ENCODE data around the gene TARBP1. TPM values are rescaled to one million over a fixed set of nuclear protein-coding genes. Genes with fewer than 3 reads are reported as not detected.
A peak's percentile ranks its signal among the peaks of the same experiment; 100 is the strongest.

TARBP1 gene
- total and polyA plus RNA-seq, 4 donors: 11.2 to 48.7 (median 29.9) TPM

DNA sequence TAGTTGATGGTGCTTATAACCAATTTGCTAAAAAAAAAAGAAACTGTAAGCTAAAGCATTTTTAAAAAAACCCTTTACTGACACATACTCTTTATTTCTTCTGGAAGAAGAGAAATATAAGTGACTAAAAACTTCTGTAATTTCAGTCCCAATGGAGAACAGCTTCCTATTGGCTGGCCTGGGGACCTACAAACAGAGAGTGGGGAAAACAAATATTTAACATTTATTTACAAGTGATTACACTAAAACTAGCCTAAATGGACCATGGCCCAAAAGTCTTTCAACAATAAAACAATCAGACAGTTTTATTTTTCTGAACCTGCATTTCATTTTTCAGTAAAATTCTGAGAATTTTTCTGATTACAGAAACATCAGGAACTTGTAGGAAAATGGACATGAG is 15.2 kb downstream of the TARBP1 start:
- peaks cover 5 to 16% (median 8%) of the 10 kb centered on the region in 4 donors for H3K36me3 ChIP-seq (ENCODE audit: control insufficient read depth in 4 of 4, insufficient read depth in 4 of 4, low read length in 4 of 4)
- no peak overlapping the region for H3K4me3 ChIP-seq
- no peaks in the 10 kb centered on the region for H3K4me1 ChIP-seq (ENCODE audit: control insufficient read depth in 5 of 5, insufficient read depth in 5 of 5, low read length in 5 of 5)
- H3K27me3 ChIP-seq (ENCODE audit: control insufficient read depth in 3 of 3, insufficient read depth in 3 of 3, low read length in 2 of 3): no peaks in the 10 kb centered on the region
- H3K9me3 ChIP-seq (ENCODE audit: control insufficient read depth in 4 of 4, insufficient read depth in 3 of 4, low read length in 3 of 4): no peaks in the 10 kb centered on the region
- H3K9ac ChIP-seq (ENCODE audit: insufficient read depth in 1 of 2, low read length in 2 of 2): no peak overlapping the region
- DNase-seq: no peak
- TF ChIP-seq, protein P1, sequence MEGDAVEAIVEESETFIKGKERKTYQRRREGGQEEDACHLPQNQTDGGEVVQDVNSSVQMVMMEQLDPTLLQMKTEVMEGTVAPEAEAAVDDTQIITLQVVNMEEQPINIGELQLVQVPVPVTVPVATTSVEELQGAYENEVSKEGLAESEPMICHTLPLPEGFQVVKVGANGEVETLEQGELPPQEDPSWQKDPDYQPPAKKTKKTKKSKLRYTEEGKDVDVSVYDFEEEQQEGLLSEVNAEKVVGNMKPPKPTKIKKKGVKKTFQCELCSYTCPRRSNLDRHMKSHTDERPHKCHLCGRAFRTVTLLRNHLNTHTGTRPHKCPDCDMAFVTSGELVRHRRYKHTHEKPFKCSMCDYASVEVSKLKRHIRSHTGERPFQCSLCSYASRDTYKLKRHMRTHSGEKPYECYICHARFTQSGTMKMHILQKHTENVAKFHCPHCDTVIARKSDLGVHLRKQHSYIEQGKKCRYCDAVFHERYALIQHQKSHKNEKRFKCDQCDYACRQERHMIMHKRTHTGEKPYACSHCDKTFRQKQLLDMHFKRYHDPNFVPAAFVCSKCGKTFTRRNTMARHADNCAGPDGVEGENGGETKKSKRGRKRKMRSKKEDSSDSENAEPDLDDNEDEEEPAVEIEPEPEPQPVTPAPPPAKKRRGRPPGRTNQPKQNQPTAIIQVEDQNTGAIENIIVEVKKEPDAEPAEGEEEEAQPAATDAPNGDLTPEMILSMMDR (IDR thresholded peaks at IDR 0.05; ENCODE audit: control extremely low read depth, extremely low read depth): no peak
- no peak for ATAC-seq (ENCODE audit: insufficient read depth, low FRiP score)
- H3K27ac ChIP-seq (ENCODE audit: low read depth in 1 of 2, low read length in 1 of 2): no peak overlapping the region

DNA sequence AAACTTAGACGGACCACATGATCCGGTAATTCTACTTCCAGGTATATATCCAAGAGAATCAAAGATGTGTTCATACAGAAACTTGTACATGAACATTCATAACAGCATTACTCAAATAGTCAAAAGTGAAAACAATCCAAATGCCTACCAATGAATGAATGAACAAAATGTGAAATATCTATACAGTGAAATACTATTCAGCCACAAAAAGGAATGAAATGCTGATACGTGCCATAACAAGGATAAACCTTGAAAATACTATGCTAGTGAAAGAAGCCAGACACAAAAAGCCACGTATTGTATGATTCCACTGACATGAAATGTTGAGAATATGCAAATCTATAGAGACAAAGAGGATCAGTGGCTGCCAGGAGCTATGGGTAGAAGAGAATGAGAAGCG is 18.3 kb downstream of the TARBP1 start:
- H3K9ac ChIP-seq (ENCODE audit: insufficient read depth in 1 of 2, low read length in 2 of 2): no peak overlapping the region
- H3K4me1 ChIP-seq (ENCODE audit: control insufficient read depth in 5 of 5, insufficient read depth in 5 of 5, low read length in 5 of 5): no peaks in the 10 kb centered on the region
- TF ChIP-seq, protein P1 (IDR thresholded peaks at IDR 0.05; ENCODE audit: control extremely low read depth, extremely low read depth): no peak
- peaks cover 8 to 15% (median 9%) of the 10 kb centered on the region in 4 donors for H3K36me3 ChIP-seq (ENCODE audit: control insufficient read depth in 4 of 4, insufficient read depth in 4 of 4, low read length in 4 of 4)
- H3K27ac ChIP-seq (ENCODE audit: low read depth in 1 of 2, low read length in 1 of 2): no peak overlapping the region
- no peaks in the 10 kb centered on the region for H3K9me3 ChIP-seq (ENCODE audit: control insufficient read depth in 4 of 4, insufficient read depth in 3 of 4, low read length in 3 of 4)
- no peaks in the 10 kb centered on the region for H3K27me3 ChIP-seq (ENCODE audit: control insufficient read depth in 3 of 3, insufficient read depth in 3 of 3, low read length in 2 of 3)
- 97 to 98% methylated on average over 5 of the region's 5 CpGs for WGBS, 2 donors
- no peak overlapping the region for H3K4me3 ChIP-seq
- no peak for ATAC-seq (ENCODE audit: insufficient read depth, low FRiP score)
- no peak for DNase-seq

DNA sequence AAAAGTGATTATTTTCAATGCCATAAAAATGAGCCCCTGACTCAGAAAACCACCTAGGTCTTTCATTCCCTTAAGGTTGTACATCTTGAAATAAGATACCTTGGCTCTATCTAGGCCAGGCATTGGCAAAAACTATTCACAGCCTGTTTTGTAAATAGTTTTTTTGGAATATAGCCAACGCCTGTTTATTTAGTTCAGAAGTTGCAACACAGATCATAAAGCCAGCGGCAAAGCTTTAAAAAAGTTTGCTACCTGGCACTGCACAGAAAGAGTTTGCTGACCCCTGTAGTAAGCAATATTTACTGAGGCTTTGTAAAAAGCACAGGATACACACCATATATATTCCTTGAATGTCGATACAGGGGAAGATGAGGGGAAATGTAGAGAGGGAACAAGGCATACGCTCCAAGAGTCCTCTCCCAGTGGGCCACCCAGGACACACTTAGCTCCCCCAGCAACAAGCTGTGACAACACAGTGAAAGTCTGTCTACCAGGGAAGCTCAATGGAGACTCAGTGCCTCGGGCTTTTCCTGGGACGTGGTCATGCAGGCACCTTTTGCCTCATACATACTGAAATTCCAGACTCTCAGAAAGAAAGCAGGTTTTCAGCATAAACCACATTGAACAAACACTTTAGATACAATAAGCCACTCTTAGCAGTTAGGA is 20.5 kb downstream of the TARBP1 start:
- peak in 2 of 3 donors; percentile 30 to 49 for DNase-seq
- Histone ChIP-seq H3K9ac (ENCODE audit: insufficient read depth in 1 of 2, low read length in 2 of 2) (no peak overlapping the region), H3K27ac (ENCODE audit: low read depth in 1 of 2, low read length in 1 of 2) (no peak overlapping the region), H3K27me3 (ENCODE audit: control insufficient read depth in 3 of 3, insufficient read depth in 3 of 3, low read length in 2 of 3) (no peaks in the 10 kb centered on the region), H3K4me1 (ENCODE audit: control insufficient read depth in 5 of 5, insufficient read depth in 5 of 5, low read length in 5 of 5) (no peaks in the 10 kb centered on the region), H3K36me3 (ENCODE audit: control insufficient read depth in 4 of 4, insufficient read depth in 4 of 4, low read length in 4 of 4) (peaks cover 0 to 17% (median 6%) of the 10 kb centered on the region in 4 donors), H3K9me3 (ENCODE audit: control insufficient read depth in 4 of 4, insufficient read depth in 3 of 4, low read length in 3 of 4) (no peaks in the 10 kb centered on the region), H3K4me3 (no peak overlapping the region)
- 85 to 87% methylated on average over 6 of the region's 6 CpGs for WGBS, 2 donors
- no peak for ATAC-seq (ENCODE audit: insufficient read depth, low FRiP score)
- TF ChIP-seq, protein P1 (IDR thresholded peaks at IDR 0.05; ENCODE audit: control extremely low read depth, extremely low read depth): no peak

DNA sequence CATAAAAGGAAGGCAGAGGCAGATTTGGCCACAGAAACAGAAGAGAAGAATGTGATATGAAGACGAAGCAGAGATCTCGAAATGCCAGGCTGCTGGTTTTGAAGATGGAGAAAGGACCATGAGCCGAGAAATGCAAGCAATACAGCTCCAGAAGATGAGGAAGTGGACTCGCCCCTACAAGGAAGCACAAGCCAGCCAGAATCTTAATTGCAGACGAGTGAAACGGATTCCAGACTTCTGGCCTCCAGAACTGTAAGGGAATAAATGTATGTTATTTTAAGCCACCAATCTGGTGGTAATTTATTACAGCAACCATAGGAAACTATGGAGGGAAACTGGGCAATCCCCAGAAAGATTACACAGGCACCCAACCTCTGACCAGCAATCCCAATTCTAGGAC is 24.1 kb downstream of the TARBP1 start:
- ATAC-seq (ENCODE audit: insufficient read depth, low FRiP score) (no peak), DNase-seq (no peak)
- WGBS, 2 donors: 73 to 75% methylated on average over 6 of the region's 6 CpGs

More for the DNA sequence above, 24.1 kb downstream of the TARBP1 start:
- H3K4me3 ChIP-seq: no peak overlapping the region
- no peaks in the 10 kb centered on the region for H3K9me3 ChIP-seq (ENCODE audit: control insufficient read depth in 4 of 4, insufficient read depth in 3 of 4, low read length in 3 of 4)
- TF ChIP-seq, protein P1 (IDR thresholded peaks at IDR 0.05; ENCODE audit: control extremely low read depth, extremely low read depth): no peak
- no peaks in the 10 kb centered on the region for H3K27me3 ChIP-seq (ENCODE audit: control insufficient read depth in 3 of 3, insufficient read depth in 3 of 3, low read length in 2 of 3)
- H3K27ac ChIP-seq (ENCODE audit: low read depth in 1 of 2, low read length in 1 of 2): no peak overlapping the region
- no peaks in the 10 kb centered on the region for H3K4me1 ChIP-seq (ENCODE audit: control insufficient read depth in 5 of 5, insufficient read depth in 5 of 5, low read length in 5 of 5)
- H3K36me3 ChIP-seq (ENCODE audit: control insufficient read depth in 4 of 4, insufficient read depth in 4 of 4, low read length in 4 of 4): peaks cover 0 to 17% (median 4%) of the 10 kb centered on the region in 4 donors
- H3K9ac ChIP-seq (ENCODE audit: insufficient read depth in 1 of 2, low read length in 2 of 2): no peak overlapping the region
